K562 (cell line): Measurements from ENCODE around the gene NMNAT3. TPM values are rescaled to one million over a fixed set of nuclear protein-coding genes. Genes with fewer than 3 reads are reported as not detected.

ENCODE experiments used
- ATAC-seq: fragments of 200-7000 bp; cut with Tn5 transposase; 3 replicates; pipeline ENCODE4 v1.9.1; 2020; ENCODE audit warnings: moderate library complexity
- BruUV-seq: library from RNA; stranded (reverse); fragments of 400-500 nt; replicated peaks from 2 replicates; lab custom pipeline; 2021; lab: Mats Ljungman, UMichigan
- CTCF ChIA-PET: fragments of 300-600 bp; formaldehyde crosslinking; extraction: SDS; loops from one replicate; lab custom pipeline; 2021; ENCODE audit warnings: low intra/inter-chr PET ratio; lab: Yijun Ruan, JAX
- POLR2A ChIA-PET: fragments of 300-600, 350-650 bp; sonication (Branson Sonifier 250); formaldehyde crosslinking; extraction: SDS; loops from one replicate; lab custom pipeline; 2021; ENCODE audit warnings: antibody characterized with exemption, inconsistent platforms; lab: Yijun Ruan, JAX
- DNase-seq, 4 experiments: peaks; one replicate each; pipeline versions ENCODE4 v3.0.0 to v3.0.0-alpha.2; 2011 to 2018; ENCODE audit warnings: low spot score in 3 of 4, mixed read lengths in 3 of 4; ENCODE audit errors: extremely low read depth in 1 of 4
- FAIRE-seq: peaks from 2 replicates; lab custom pipeline; 2011; peaks lifted over from hg19 to GRCh38; lab: Jason Lieb, UNC
- H2AFZ ChIP-seq: 2 replicates; pipeline ENCODE4 v1.6.0; 2011; ENCODE audit warnings: low read depth, low read length, control low read depth, inconsistent platforms
- H3K27ac ChIP-seq: fragments of 200-600 bp; 3 replicates; pipeline ENCODE4 v1.8.0; 2011; ENCODE audit warnings: low read depth, mild to moderate bottlenecking, control low read depth, inconsistent platforms, low read length, moderate library complexity, mixed read lengths; ENCODE audit errors: extremely low read depth
- H3K27me3 ChIP-seq, 2 experiments: fragments of 300-600 bp in 1 of 2; 2 replicates in 1 of 2; 3 replicates in 1 of 2; pipeline versions ENCODE4 v1.6.0 to v1.8.0; 2011; ENCODE audit warnings: inconsistent platforms in 2 of 2, low read length in 2 of 2, mild to moderate bottlenecking in 1 of 2, mixed read lengths in 1 of 2, moderate library complexity in 1 of 2; ENCODE audit not compliant: control insufficient read depth in 2 of 2, insufficient read depth in 2 of 2
- H3K36me3 ChIP-seq: fragments of 300-600 bp; 3 replicates; pipeline ENCODE4 v1.8.0; 2011; ENCODE audit warnings: mild to moderate bottlenecking, low read length, inconsistent platforms; ENCODE audit not compliant: control insufficient read depth, insufficient read depth
- H3K4me1 ChIP-seq, 2 experiments: fragments of 200-600 bp in 1 of 2; replicated peaks in 1 of 2; 2 replicates in 1 of 2; 3 replicates in 1 of 2; pipeline versions ENCODE4 v1.5.1 to v1.8.0; 2011; ENCODE audit warnings: inconsistent platforms in 2 of 2, low read length in 2 of 2, mild to moderate bottlenecking in 1 of 2, mixed read lengths in 1 of 2, moderate library complexity in 1 of 2; ENCODE audit not compliant: control insufficient read depth in 2 of 2, insufficient read depth in 2 of 2
- H3K4me2 ChIP-seq: 2 replicates; pipeline ENCODE4 v1.6.1; 2011; ENCODE audit warnings: low read length, control low read depth, inconsistent platforms, mixed read lengths; ENCODE audit not compliant: insufficient read depth
- H3K4me3 ChIP-seq: fragments of 200-600 bp; sonication (generic), shearing (Covaris generic); 2 replicates; pipeline ENCODE4 v1.5.1; 2016; ENCODE audit warnings: control low read depth, inconsistent platforms
- H3K79me2 ChIP-seq: fragments of 200-600 bp; 3 replicates; pipeline ENCODE4 v1.8.0; 2011; ENCODE audit warnings: low read length, inconsistent platforms; ENCODE audit not compliant: control insufficient read depth, insufficient read depth
- H3K9ac ChIP-seq, 2 experiments: 2 replicates each; pipeline versions ENCODE4 v1.6.0 to v1.6.1; 2011; ENCODE audit warnings: low read depth in 2 of 2, low read length in 2 of 2, control low read depth in 1 of 2, inconsistent platforms in 1 of 2, mild to moderate bottlenecking in 1 of 2, mixed read lengths in 1 of 2; ENCODE audit not compliant: insufficient read depth in 1 of 2
- H3K9me1 ChIP-seq: one replicate; pipeline ENCODE4 v1.6.0; 2011; ENCODE audit warnings: inconsistent platforms, mild to moderate bottlenecking, low read length, moderate library complexity; ENCODE audit not compliant: control insufficient read depth, insufficient read depth
- H3K9me3 ChIP-seq: replicated peaks from 2 replicates; pipeline ENCODE4 v1.5.1; 2011; ENCODE audit warnings: low read depth, low read length, inconsistent platforms; ENCODE audit not compliant: control insufficient read depth, insufficient read depth
- H4K20me1 ChIP-seq: replicated peaks from 2 replicates; pipeline ENCODE4 v1.6.1; 2011; ENCODE audit warnings: low read length, inconsistent platforms, mixed read lengths; ENCODE audit not compliant: control insufficient read depth, insufficient read depth
- CBX8 ChIP-seq: fragments of 200-600 bp; sonication (generic); IDR thresholded peaks from 2 replicates; pipeline ENCODE4 v1.6.1; 2012; ENCODE audit warnings: borderline replicate concordance, mixed run types, low read depth, mild to moderate bottlenecking, moderate library complexity, mixed read lengths, low read length, control low read depth, inconsistent platforms; ENCODE audit not compliant: poor library complexity, severe bottlenecking; ENCODE audit errors: extremely low read depth
- FOXK2 ChIP-seq, 2 experiments: fragments of 450-650 bp; IDR thresholded peaks in 1 of 2; conservative IDR thresholded peaks in 1 of 2; 2 replicates each; pipeline ENCODE4 v1.6.1; 2016; ENCODE audit warnings: low read depth in 2 of 2, mild to moderate bottlenecking in 1 of 2
- NRF1 ChIP-seq, 2 experiments: fragments of 450-650 bp; IDR thresholded peaks in 1 of 2; conservative IDR thresholded peaks in 1 of 2; 2 replicates each; pipeline ENCODE4 v1.6.1; 2014; ENCODE audit warnings: mild to moderate bottlenecking in 2 of 2
- PHF21A ChIP-seq: fragments of 450-650 bp; IDR thresholded peaks from 2 replicates; pipeline ENCODE4 v1.6.1; 2017; ENCODE audit warnings: low read depth, borderline replicate concordance
- SNIP1 ChIP-seq: fragments of 450-650 bp; IDR thresholded peaks from 2 replicates; pipeline ENCODE4 v1.7.1; 2017; ENCODE audit warnings: low read depth, mild to moderate bottlenecking
- ZNF41 ChIP-seq: fragments of 250-450 bp; sonication (Bioruptor Pico); conservative IDR thresholded peaks from 2 replicates; pipeline ENCODE4 v1.4.0; 2020; ENCODE audit warnings: mild to moderate bottlenecking
- WGBS: fragments of 100-300 bp; shearing (Covaris generic); methylation state at CpG from one replicate; pipeline ENCODE4 v1.1.6; 2016; ENCODE audit warnings: low coverage, mixed read lengths; ENCODE audit not compliant: insufficient coverage; ENCODE audit errors: missing lambda C conversion rate; 5-methylcytosine and 5-hydroxymethylcytosine counted together
- in situ Hi-C: fragments of 300-500 bp; cut with MboI; formaldehyde crosslinking; loops from 4 replicates; pipeline ENCODE4 v1.15.0; 2018; ENCODE audit warnings: inconsistent platforms, mixed read lengths
- intact Hi-C: fragments of 100-400 bp; cut with micrococcal nuclease; formaldehyde crosslinking; loops from 2 replicates; pipeline ENCODE4 v1.14.2; 2022
- polyA plus RNA-seq, 8 experiments: library from polyadenylated mRNA; depleted of rRNA in 4 of 8; stranded (reverse) in 5 of 8; unstranded in 3 of 8; fragments of >200 nt; fragmentation: Nextera tagmentation in 2 of 8; fragmentation: Illumina TruSeq in 1 of 8; extraction: Ambion mirVana in 2 of 8; extraction: Trizol in 1 of 8; gene quantifications; 2 replicates each; pipeline versions ENCODE4 v1.2.1 to v1.2.3, GENCODE V29; 2011 to 2014; ENCODE audit warnings: inconsistent platforms in 1 of 8, missing spikeins in 1 of 8
- total RNA-seq, 7 experiments: library from RNA; depleted of rRNA in 6 of 7; stranded (reverse); fragments of >200 nt in 6 of 7; fragmentation: Illumina TruSeq in 2 of 7; extraction: Trizol in 2 of 7; gene quantifications; 2 replicates each; pipeline versions ENCODE4 v1.2.1 to v1.2.3, GENCODE V29; 2011 to 2021; ENCODE audit warnings: low replicate concordance in 1 of 7
- TF ChIP-seq, protein P1 (sequence below): fragments of 450-650 bp; formaldehyde crosslinking; IDR thresholded peaks from 2 replicates; pipeline ENCODE4 v1.4.0; 2020; ENCODE audit warnings: mild to moderate bottlenecking, moderate library complexity
- TF ChIP-seq, protein P2 (sequence below): fragments of 200-800 bp; sonication (Bioruptor generic); IDR thresholded peaks from 2 replicates; pipeline ENCODE4 v1.6.1; 2016; ENCODE audit warnings: missing genetic modification characterization, missing compliant biosample characterization

Gene NMNAT3
- total and polyA plus RNA-seq, 9 of the 15 experiments (the other 6 are each of a cell fraction or from before 2014, with no cell fraction given): 2.3 to 12.5 (median 6.6) TPM

GRCh38 chr3:139578783-139579182 lies 99.0 kb downstream of the NMNAT3 start:
- no peaks in the 10 kb centered on the region for H3K36me3 ChIP-seq
- intact Hi-C loops (no loop called here), in situ Hi-C loops (no loop called here)
- no peak overlapping the region for H3K4me2 ChIP-seq
- H3K4me1 ChIP-seq: no peaks in the 10 kb centered on the region
- no peak overlapping the region for H3K27ac ChIP-seq
- ATAC-seq: no peak
- FAIRE-seq: no peak
- H3K27me3 ChIP-seq: no peaks in the 10 kb centered on the region
- BruUV-seq: no TSS peak
- no peak overlapping the region for H3K9ac ChIP-seq
- H3K79me2 ChIP-seq: no peaks in the 10 kb centered on the region
- POLR2A ChIA-PET: no interaction called here
- CTCF ChIA-PET: no interaction called here
- TF ChIP-seq PHF21A (no peak), ZNF41 (no peak), SNIP1 (no peak), CBX8 (no peak), FOXK2 (conservative IDR thresholded peaks at IDR 0.05 in 1 of 2, IDR thresholded peaks at IDR 0.05 in 1 of 2; ENCODE audit: low read depth in 2 of 2) (no peak), NRF1 (conservative IDR thresholded peaks at IDR 0.05 in 1 of 2, IDR thresholded peaks at IDR 0.05 in 1 of 2) (no peak)
- TF ChIP-seq, protein P1, sequence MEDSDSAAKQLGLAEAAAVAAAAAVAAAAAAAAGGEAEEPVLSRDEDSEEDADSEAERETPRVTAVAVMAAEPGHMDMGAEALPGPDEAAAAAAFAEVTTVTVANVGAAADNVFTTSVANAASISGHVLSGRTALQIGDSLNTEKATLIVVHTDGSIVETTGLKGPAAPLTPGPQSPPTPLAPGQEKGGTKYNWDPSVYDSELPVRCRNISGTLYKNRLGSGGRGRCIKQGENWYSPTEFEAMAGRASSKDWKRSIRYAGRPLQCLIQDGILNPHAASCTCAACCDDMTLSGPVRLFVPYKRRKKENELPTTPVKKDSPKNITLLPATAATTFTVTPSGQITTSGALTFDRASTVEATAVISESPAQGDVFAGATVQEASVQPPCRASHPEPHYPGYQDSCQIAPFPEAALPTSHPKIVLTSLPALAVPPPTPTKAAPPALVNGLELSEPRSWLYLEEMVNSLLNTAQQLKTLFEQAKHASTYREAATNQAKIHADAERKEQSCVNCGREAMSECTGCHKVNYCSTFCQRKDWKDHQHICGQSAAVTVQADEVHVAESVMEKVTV (CRISPR knock-in tag): no peak
- TF ChIP-seq, protein P2, sequence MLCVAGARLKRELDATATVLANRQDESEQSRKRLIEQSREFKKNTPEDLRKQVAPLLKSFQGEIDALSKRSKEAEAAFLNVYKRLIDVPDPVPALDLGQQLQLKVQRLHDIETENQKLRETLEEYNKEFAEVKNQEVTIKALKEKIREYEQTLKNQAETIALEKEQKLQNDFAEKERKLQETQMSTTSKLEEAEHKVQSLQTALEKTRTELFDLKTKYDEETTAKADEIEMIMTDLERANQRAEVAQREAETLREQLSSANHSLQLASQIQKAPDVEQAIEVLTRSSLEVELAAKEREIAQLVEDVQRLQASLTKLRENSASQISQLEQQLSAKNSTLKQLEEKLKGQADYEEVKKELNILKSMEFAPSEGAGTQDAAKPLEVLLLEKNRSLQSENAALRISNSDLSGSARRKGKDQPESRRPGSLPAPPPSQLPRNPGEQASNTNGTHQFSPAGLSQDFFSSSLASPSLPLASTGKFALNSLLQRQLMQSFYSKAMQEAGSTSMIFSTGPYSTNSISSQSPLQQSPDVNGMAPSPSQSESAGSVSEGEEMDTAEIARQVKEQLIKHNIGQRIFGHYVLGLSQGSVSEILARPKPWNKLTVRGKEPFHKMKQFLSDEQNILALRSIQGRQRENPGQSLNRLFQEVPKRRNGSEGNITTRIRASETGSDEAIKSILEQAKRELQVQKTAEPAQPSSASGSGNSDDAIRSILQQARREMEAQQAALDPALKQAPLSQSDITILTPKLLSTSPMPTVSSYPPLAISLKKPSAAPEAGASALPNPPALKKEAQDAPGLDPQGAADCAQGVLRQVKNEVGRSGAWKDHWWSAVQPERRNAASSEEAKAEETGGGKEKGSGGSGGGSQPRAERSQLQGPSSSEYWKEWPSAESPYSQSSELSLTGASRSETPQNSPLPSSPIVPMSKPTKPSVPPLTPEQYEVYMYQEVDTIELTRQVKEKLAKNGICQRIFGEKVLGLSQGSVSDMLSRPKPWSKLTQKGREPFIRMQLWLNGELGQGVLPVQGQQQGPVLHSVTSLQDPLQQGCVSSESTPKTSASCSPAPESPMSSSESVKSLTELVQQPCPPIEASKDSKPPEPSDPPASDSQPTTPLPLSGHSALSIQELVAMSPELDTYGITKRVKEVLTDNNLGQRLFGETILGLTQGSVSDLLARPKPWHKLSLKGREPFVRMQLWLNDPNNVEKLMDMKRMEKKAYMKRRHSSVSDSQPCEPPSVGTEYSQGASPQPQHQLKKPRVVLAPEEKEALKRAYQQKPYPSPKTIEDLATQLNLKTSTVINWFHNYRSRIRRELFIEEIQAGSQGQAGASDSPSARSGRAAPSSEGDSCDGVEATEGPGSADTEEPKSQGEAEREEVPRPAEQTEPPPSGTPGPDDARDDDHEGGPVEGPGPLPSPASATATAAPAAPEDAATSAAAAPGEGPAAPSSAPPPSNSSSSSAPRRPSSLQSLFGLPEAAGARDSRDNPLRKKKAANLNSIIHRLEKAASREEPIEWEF (CRISPR knock-in tag): no peak
- no peaks in the 10 kb centered on the region for H3K9me3 ChIP-seq
- no peak for DNase-seq
- WGBS: 0% methylated on average over 7 of the region's 7 CpGs
- no peak overlapping the region for H3K4me3 ChIP-seq
- H2AFZ ChIP-seq: no peak overlapping the region
- no peaks in the 10 kb centered on the region for H3K9me1 ChIP-seq
- no peaks in the 10 kb centered on the region for H4K20me1 ChIP-seq
